HG02759 (cell line): ENCODE measurements around the gene NT5E.

ENCODE experiments used
- ATAC-seq: cut with Tn5 transposase; IDR thresholded peaks from one replicate; pipeline ENCODE4 v1.9.1; 2021; ENCODE audit warnings: mild to moderate bottlenecking, moderate library complexity; ENCODE audit not compliant: unreplicated experiment

The NT5E gene

GRCh38 chr6:85459224-85459901 lies 9.5 kb downstream of the NT5E start:
- no peak for ATAC-seq

GRCh38 chr6:85460154-85460920 lies 10.5 kb downstream of the NT5E start:
- ATAC-seq: peak; percentile 20

GRCh38 chr6:85460921-85461797 lies 11.3 kb downstream of the NT5E start:
- peak; percentile 77 for ATAC-seq

GRCh38 chr6:85461798-85462170 lies 11.9 kb downstream of the NT5E start:
- no peak for ATAC-seq

GRCh38 chr6:85462673-85463072 lies 12.8 kb downstream of the NT5E start:
- no peak for ATAC-seq

- ATAC-seq: no peak
Measured at GRCh38 chr6:85463621-85464259, 13.9 kb downstream of the NT5E start.

- ATAC-seq: no peak
Measured at GRCh38 chr6:85464260-85464644, 14.4 kb downstream of the NT5E start.

- ATAC-seq: no peak
Measured at GRCh38 chr6:85464722-85465150, 14.9 kb downstream of the NT5E start.

GRCh38 chr6:85465762-85466161 lies 15.9 kb downstream of the NT5E start:
- peak; percentile 46 for ATAC-seq

- ATAC-seq: no peak
Measured at GRCh38 chr6:85468326-85468725, 18.4 kb downstream of the NT5E start.

GRCh38 chr6:85469276-85470022 lies 19.6 kb downstream of the NT5E start:
- ATAC-seq: no peak

- no peak for ATAC-seq
Measured at GRCh38 chr6:85470023-85470410, 20.1 kb downstream of the NT5E start.

- ATAC-seq: no peak
Measured at GRCh38 chr6:85472744-85473143, 22.9 kb downstream of the NT5E start.

- no peak for ATAC-seq
Measured at GRCh38 chr6:85473748-85474147, 23.9 kb downstream of the NT5E start.

- no peak for ATAC-seq
Measured at GRCh38 chr6:85476532-85476931, 26.6 kb downstream of the NT5E start.

GRCh38 chr6:85479208-85479607 lies 29.3 kb downstream of the NT5E start:
- no peak for ATAC-seq

- ATAC-seq: no peak
Measured at GRCh38 chr6:85482206-85482904, 32.5 kb downstream of the NT5E start.

- ATAC-seq: peak; percentile 97
Measured at GRCh38 chr6:85482905-85483700, 33.2 kb downstream of the NT5E start.

GRCh38 chr6:85483846-85484245 lies 34.0 kb downstream of the NT5E start:
- no peak for ATAC-seq
